ENCODE measurements around the gene SECISBP2L. TPM values are rescaled to one million over a fixed set of nuclear protein-coding genes. Genes with fewer than 3 reads are reported as not detected.

SECISBP2L gene
- total and polyA plus RNA-seq, 2 donors (not counting 1 experiment from before 2014, with no cell fraction given) = 13.0 to 121 TPM

GRCh38 chr15:48968066-48968465 is 78.2 kb downstream of the SECISBP2L start:
- Mint-ChIP-seq H3K4me3 (no peak overlapping the region), H3K27me3 (peaks cover 63% of the 10 kb centered on the region), H3K27ac (no peak overlapping the region), H3K4me1 (peaks cover 16% of the 10 kb centered on the region), H3K9me3 (ENCODE audit: insufficient read depth) (no peaks in the 10 kb centered on the region)
- no peak overlapping the region for H3K4me2 ChIP-seq (replicated peaks; ENCODE audit: low read depth, low read length, poor library complexity, severe bottlenecking)
- H3K9ac ChIP-seq (ENCODE audit: low read length) = no peak overlapping the region
- no peak overlapping the region for H3K4me3 ChIP-seq (ENCODE audit: control extremely low read depth in 1 of 5, extremely low read depth in 1 of 5, insufficient read depth in 1 of 5, low read depth in 2 of 5, low read length in 4 of 5)
- ChIA-PET CTCF (interaction anchor here (2.1 kb wide), 1 partner anchor 10 kb away, joined by 5 read pairs; no protein-coding TSS in a partner anchor), POLR2A (no interaction called here)
- H3K27ac ChIP-seq (ENCODE audit: low read length in 2 of 2) = no peak overlapping the region
- TF ChIP-seq EZH2 (IDR thresholded peaks at IDR 0.05; ENCODE audit: borderline replicate concordance, insufficient read depth, low read depth, low read length, poor library complexity, severe bottlenecking) = no peak
- TF ChIP-seq CTCF (IDR thresholded peaks at IDR 0.05) = no peak
- peaks cover 0 to 38% (median 24%) of the 10 kb centered on the region in 4 experiments for H3K27me3 ChIP-seq (replicated peaks in 1 of 4; ENCODE audit: control extremely low read depth in 1 of 4, control insufficient read depth in 3 of 4, insufficient read depth in 4 of 4, low read length in 3 of 4)
- intact Hi-C loops (cut with micrococcal nuclease) = no loop called here
- H3K4me1 ChIP-seq (ENCODE audit: control insufficient read depth in 2 of 2, insufficient read depth in 2 of 2, low read length in 2 of 2) = peaks cover 16 to 19% of the 10 kb centered on the region in 2 donors
- no peaks in the 10 kb centered on the region for H3K79me2 ChIP-seq (ENCODE audit: control insufficient read depth, insufficient read depth, low read length)
- no peaks in the 10 kb centered on the region for H3K9me3 ChIP-seq (ENCODE audit: control extremely low read depth in 1 of 3, control insufficient read depth in 2 of 3, insufficient read depth in 1 of 3, low read length in 2 of 3)
- no peaks in the 10 kb centered on the region for H4K20me1 ChIP-seq (ENCODE audit: control insufficient read depth, insufficient read depth, low read length, poor library complexity, severe bottlenecking)
- 100% methylated on average over 3 of the region's 4 CpGs for WGBS (ENCODE audit: insufficient coverage)
- DNase-seq (no peak), ATAC-seq (ENCODE audit: low read depth) (no peak)
- no peaks in the 10 kb centered on the region for H3K36me3 ChIP-seq (replicated peaks in 1 of 2; ENCODE audit: control extremely low read depth in 1 of 2, control insufficient read depth in 1 of 2, extremely low read depth in 1 of 2, insufficient read depth in 2 of 2, low read length in 1 of 2)
- H2AFZ ChIP-seq (ENCODE audit: insufficient read depth, low read depth, low read length, poor library complexity, severe bottlenecking) = no peak overlapping the region

GRCh38 chr15:48967336-48967735 is 78.9 kb downstream of the SECISBP2L start:
- no peak overlapping the region for H2AFZ ChIP-seq (ENCODE audit: insufficient read depth, low read depth, low read length, poor library complexity, severe bottlenecking)
- no peaks in the 10 kb centered on the region for H3K36me3 ChIP-seq (replicated peaks in 1 of 2; ENCODE audit: control extremely low read depth in 1 of 2, control insufficient read depth in 1 of 2, extremely low read depth in 1 of 2, insufficient read depth in 2 of 2, low read length in 1 of 2)
- peaks cover 19% of the 10 kb centered on the region for H3K4me1 Mint-ChIP-seq
- ATAC-seq (ENCODE audit: low read depth) (no peak), DNase-seq (no peak)
- no peak overlapping the region for H3K27ac ChIP-seq (ENCODE audit: low read length in 2 of 2)
- H3K4me2 ChIP-seq (replicated peaks; ENCODE audit: low read depth, low read length, poor library complexity, severe bottlenecking) = no peak overlapping the region
- H3K79me2 ChIP-seq (ENCODE audit: control insufficient read depth, insufficient read depth, low read length) = no peaks in the 10 kb centered on the region
- no peak overlapping the region for H3K4me3 ChIP-seq (ENCODE audit: control extremely low read depth in 1 of 5, extremely low read depth in 1 of 5, insufficient read depth in 1 of 5, low read depth in 2 of 5, low read length in 4 of 5)
- intact Hi-C loops (cut with micrococcal nuclease) = no loop called here
- H4K20me1 ChIP-seq (ENCODE audit: control insufficient read depth, insufficient read depth, low read length, poor library complexity, severe bottlenecking) = no peaks in the 10 kb centered on the region
- ChIA-PET POLR2A (no interaction called here), CTCF (interaction anchor here (2.1 to 5.8 kb wide), 2 partner anchors 8 to 11 kb away, joined by 5 to 38 read pairs; no protein-coding TSS in a partner anchor)
- H3K4me3 Mint-ChIP-seq = no peak overlapping the region
- no peak overlapping the region for H3K9ac ChIP-seq (ENCODE audit: low read length)
- H3K9me3 ChIP-seq (ENCODE audit: control extremely low read depth in 1 of 3, control insufficient read depth in 2 of 3, insufficient read depth in 1 of 3, low read length in 2 of 3) = no peaks in the 10 kb centered on the region
- H3K27me3 ChIP-seq (replicated peaks in 1 of 4; ENCODE audit: control extremely low read depth in 1 of 4, control insufficient read depth in 3 of 4, insufficient read depth in 4 of 4, low read length in 3 of 4) = peaks cover 0 to 45% (median 26%) of the 10 kb centered on the region in 4 experiments
- peaks cover 21 to 23% of the 10 kb centered on the region in 2 donors for H3K4me1 ChIP-seq (ENCODE audit: control insufficient read depth in 2 of 2, insufficient read depth in 2 of 2, low read length in 2 of 2)
- TF ChIP-seq EZH2 (IDR thresholded peaks at IDR 0.05; ENCODE audit: borderline replicate concordance, insufficient read depth, low read depth, low read length, poor library complexity, severe bottlenecking) (no peak), CTCF (IDR thresholded peaks at IDR 0.05) (no peak)
- H3K9me3 Mint-ChIP-seq (ENCODE audit: insufficient read depth) = no peaks in the 10 kb centered on the region
- peaks cover 64% of the 10 kb centered on the region for H3K27me3 Mint-ChIP-seq
- no peak overlapping the region for H3K27ac Mint-ChIP-seq
